Kidney (tissue), 14 donors: ENCODE measurements around the gene TSPAN14. TPM values are rescaled to one million over a fixed set of nuclear protein-coding genes. Genes with fewer than 3 reads are reported as not detected.

Experiments used
- DNase-seq, 5 donors: peaks; one replicate each; pipeline ENCODE4 v3.0.0-alpha.2; 2013 to 2020
- FAIRE-seq: peaks from 2 replicates; lab custom pipeline; 2012; peaks lifted over from hg19 to GRCh38; lab: Jason Lieb, UNC
- H3K27ac ChIP-seq, 2 donors: one replicate each; pipeline ENCODE4 v1.7.0; 2013; ENCODE audit warnings: low read depth in 2 of 2, low read length in 2 of 2, inconsistent platforms in 1 of 2
- H3K27me3 ChIP-seq: one replicate; pipeline ENCODE4 v1.7.1; 2013; ENCODE audit warnings: low read length, inconsistent platforms; ENCODE audit not compliant: control insufficient read depth, insufficient read depth
- H3K36me3 ChIP-seq, 3 donors: one replicate each; pipeline versions ENCODE4 v1.7.0 to v1.7.1; 2013; ENCODE audit warnings: low read length in 3 of 3, control low read depth in 1 of 3, inconsistent platforms in 1 of 3; ENCODE audit not compliant: insufficient read depth in 3 of 3, control insufficient read depth in 2 of 3
- H3K4me1 ChIP-seq, 3 donors: one replicate each; pipeline versions ENCODE4 v1.7.0 to v1.7.1; 2013; ENCODE audit warnings: low read length in 3 of 3, inconsistent platforms in 1 of 3, low read depth in 1 of 3; ENCODE audit not compliant: control insufficient read depth in 2 of 3, insufficient read depth in 2 of 3
- H3K4me3 ChIP-seq, 3 donors: one replicate each; pipeline versions ENCODE4 v1.7.0 to v1.8.1; 2013; ENCODE audit warnings: low read length in 3 of 3, control low read depth in 1 of 3, inconsistent platforms in 1 of 3
- H3K9ac ChIP-seq, 3 donors: one replicate each; pipeline versions ENCODE4 v1.7.0 to v1.7.1; 2013; ENCODE audit warnings: low read length in 3 of 3, control low read depth in 1 of 3, inconsistent platforms in 1 of 3
- H3K9me3 ChIP-seq, 3 donors: one replicate each; pipeline versions ENCODE4 v1.7.0 to v1.7.1; 2013; ENCODE audit warnings: low read length in 3 of 3, control low read depth in 1 of 3, inconsistent platforms in 1 of 3; ENCODE audit not compliant: control insufficient read depth in 2 of 3, insufficient read depth in 1 of 3
- CTCF ChIP-seq: IDR thresholded peaks from 3 replicates; pipeline ENCODE4 v1.5.1; 2012; ENCODE audit warnings: mild to moderate bottlenecking, moderate library complexity, borderline replicate concordance; ENCODE audit not compliant: insufficient read depth; ENCODE audit errors: extremely low read depth
- intact Hi-C: fragments of 100-400 bp; cut with DNase I; formaldehyde crosslinking; loops from one replicate; pipeline ENCODE4 v1.11.1; 2022
- polyA plus RNA-seq: library from polyadenylated mRNA; stranded (reverse); fragments of 350-450 nt; fragmentation: Illumina TruSeq; extraction: RNeasy Lipid Tissue Mini Kit (QIAGEN cat#74804); gene quantifications from one replicate; pipeline ENCODE4 v1.2.3, GENCODE V29; 2014; ENCODE audit warnings: low read depth, low replicate concordance; ENCODE audit not compliant: insufficient read depth
- total RNA-seq: library from RNA; stranded (reverse); fragmentation: NEBNext Ultra II Directional; extraction: Animal tissue kit (Norgen Biotek cat#: 25700); gene quantifications from one replicate; pipeline ENCODE4 v1.2.1, GENCODE V29; 2021
- donor health status: control.
- donor health status: control.
- donor health status: control.
- donor health status: control.
- donor health status: control.
- donor health status: DM: yes; HTN: yes; CAD: no.
- donor health status: Normal renal cell carcinoma (clear cell type).

The TSPAN14 gene
- total and polyA plus RNA-seq, 2 donors from 2014 or later: 36.8 to 183 TPM

- DNase-seq (no peak), FAIRE-seq (no peak)
- no peak for TF ChIP-seq CTCF
- H3K4me3 ChIP-seq: no peak overlapping the region
- H3K4me1 ChIP-seq: peaks cover 0 to 13% (median 5%) of the 10 kb centered on the region in 3 donors
- H3K9me3 ChIP-seq: no peaks in the 10 kb centered on the region
- intact Hi-C loops: loop anchor here (5.0 kb wide), 1 partner anchor 484 kb away; no protein-coding TSS in a partner anchor
- H3K9ac ChIP-seq: no peak overlapping the region
- H3K27ac ChIP-seq: peak overlapping the region in 1 of 2 donors; percentile 5
- no peaks in the 10 kb centered on the region for H3K36me3 ChIP-seq
- H3K27me3 ChIP-seq: no peaks in the 10 kb centered on the region
Observed at GRCh38 chr10:80442879-80443278, 11.2 kb upstream of the TSPAN14 start.

GRCh38 chr10:80443531-80443974 is 10.6 kb upstream of the TSPAN14 start:
- Histone ChIP-seq H3K27me3 (no peaks in the 10 kb centered on the region), H3K9me3 (no peaks in the 10 kb centered on the region), H3K27ac (no peak overlapping the region), H3K4me3 (no peak overlapping the region), H3K4me1 (peaks cover 0 to 13% (median 5%) of the 10 kb centered on the region in 3 donors), H3K9ac (no peak overlapping the region), H3K36me3 (no peaks in the 10 kb centered on the region)
- no peak for DNase-seq
- intact Hi-C loops: loop anchor here (5.0 kb wide), 1 partner anchor 484 kb away; no protein-coding TSS in a partner anchor
- FAIRE-seq: no peak
- peak; percentile 60 for TF ChIP-seq CTCF

GRCh38 chr10:80444124-80444523 is 10.0 kb upstream of the TSPAN14 start:
- no peak for FAIRE-seq
- peak overlapping the region in 1 of 2 donors; percentile 16 for H3K27ac ChIP-seq
- no peak overlapping the region for H3K4me3 ChIP-seq
- TF ChIP-seq CTCF: no peak
- intact Hi-C loops: loop anchor here (5.0 kb wide), 1 partner anchor 483 kb away; no protein-coding TSS in a partner anchor
- peak overlapping the region in 1 of 3 donors; percentile 12 for H3K9ac ChIP-seq
- H3K36me3 ChIP-seq: no peaks in the 10 kb centered on the region
- H3K27me3 ChIP-seq: no peaks in the 10 kb centered on the region
- H3K4me1 ChIP-seq: peaks cover 0 to 13% (median 5%) of the 10 kb centered on the region in 3 donors
- H3K9me3 ChIP-seq: no peaks in the 10 kb centered on the region
- no peak for DNase-seq
